ENCODE measurements around the gene GLOD5. TPM values are rescaled to one million over a fixed set of nuclear protein-coding genes. Genes with fewer than 3 reads are reported as not detected.

GLOD5 gene
- total RNA-seq, 1 experiment from 2014 or later: not detected

- intact Hi-C loops (cut with micrococcal nuclease): no loop called here
- Mint-ChIP-seq H3K36me3 (ENCODE audit: insufficient read depth, unreplicated experiment) (no peaks in the 10 kb centered on the region), H3K27ac (ENCODE audit: low read depth, unreplicated experiment) (no peak overlapping the region), H3K4me3 (ENCODE audit: unreplicated experiment) (no peak overlapping the region), H3K4me1 (ENCODE audit: insufficient read depth, unreplicated experiment) (no peaks in the 10 kb centered on the region), H3K9me3 (ENCODE audit: unreplicated experiment) (no peaks in the 10 kb centered on the region), H3K27me3 (ENCODE audit: insufficient read depth, unreplicated experiment) (no peaks in the 10 kb centered on the region)
- ChIA-PET POLR2A (no interaction called here), CTCF (interaction anchor here (0.6 kb wide), 1 partner anchor 101 kb away, joined by 3 read pairs; no protein-coding TSS in a partner anchor)
- no peak for TF ChIP-seq CTCF (IDR thresholded peaks at IDR 0.05; ENCODE audit: unreplicated experiment)
- no TSS peak for BruUV-seq (replicated peaks)
- DNase-seq (ENCODE audit: unreplicated experiment): no peak
Measured at GRCh38 chrX:48752498-48752897, 9.0 kb upstream of the GLOD5 start.

GRCh38 chrX:48753708-48754228 lies 7.8 kb upstream of the GLOD5 start:
- DNase-seq (ENCODE audit: unreplicated experiment): no peak
- intact Hi-C loops (cut with micrococcal nuclease): no loop called here
- H3K27ac Mint-ChIP-seq (ENCODE audit: low read depth, unreplicated experiment): no peak overlapping the region
- H3K36me3 Mint-ChIP-seq (ENCODE audit: insufficient read depth, unreplicated experiment): no peaks in the 10 kb centered on the region
- no peaks in the 10 kb centered on the region for H3K9me3 Mint-ChIP-seq (ENCODE audit: unreplicated experiment)
- CTCF ChIA-PET: no interaction called here
- no peaks in the 10 kb centered on the region for H3K4me1 Mint-ChIP-seq (ENCODE audit: insufficient read depth, unreplicated experiment)
- no peaks in the 10 kb centered on the region for H3K27me3 Mint-ChIP-seq (ENCODE audit: insufficient read depth, unreplicated experiment)
- no TSS peak for BruUV-seq (replicated peaks)
- H3K4me3 Mint-ChIP-seq (ENCODE audit: unreplicated experiment): no peak overlapping the region
- POLR2A ChIA-PET: no interaction called here
- TF ChIP-seq CTCF (IDR thresholded peaks at IDR 0.05; ENCODE audit: unreplicated experiment): no peak

- H3K4me1 Mint-ChIP-seq (ENCODE audit: insufficient read depth, unreplicated experiment): no peaks in the 10 kb centered on the region
- CTCF ChIA-PET: no interaction called here
- no peak overlapping the region for H3K4me3 Mint-ChIP-seq (ENCODE audit: unreplicated experiment)
- H3K36me3 Mint-ChIP-seq (ENCODE audit: insufficient read depth, unreplicated experiment): no peaks in the 10 kb centered on the region
- H3K27me3 Mint-ChIP-seq (ENCODE audit: insufficient read depth, unreplicated experiment): no peaks in the 10 kb centered on the region
- no peak overlapping the region for H3K27ac Mint-ChIP-seq (ENCODE audit: low read depth, unreplicated experiment)
- POLR2A ChIA-PET: no interaction called here
- DNase-seq (ENCODE audit: unreplicated experiment): no peak
- no TSS peak for BruUV-seq (replicated peaks)
- H3K9me3 Mint-ChIP-seq (ENCODE audit: unreplicated experiment): no peaks in the 10 kb centered on the region
- intact Hi-C loops (cut with micrococcal nuclease): no loop called here
- TF ChIP-seq CTCF (IDR thresholded peaks at IDR 0.05; ENCODE audit: unreplicated experiment): no peak
Measured at GRCh38 chrX:48754238-48754637, 7.3 kb upstream of the GLOD5 start.

GRCh38 chrX:48769230-48769629 lies 7.7 kb downstream of the GLOD5 start:
- POLR2A ChIA-PET: interaction anchor here (0.8 kb wide), 1 partner anchor 10 kb away, joined by 3 read pairs; no protein-coding TSS in a partner anchor
- Mint-ChIP-seq H3K27ac (ENCODE audit: low read depth, unreplicated experiment) (no peak overlapping the region), H3K27me3 (ENCODE audit: insufficient read depth, unreplicated experiment) (no peaks in the 10 kb centered on the region), H3K4me3 (ENCODE audit: unreplicated experiment) (no peak overlapping the region), H3K36me3 (ENCODE audit: insufficient read depth, unreplicated experiment) (no peaks in the 10 kb centered on the region), H3K4me1 (ENCODE audit: insufficient read depth, unreplicated experiment) (no peaks in the 10 kb centered on the region), H3K9me3 (ENCODE audit: unreplicated experiment) (no peaks in the 10 kb centered on the region)
- CTCF ChIA-PET: no interaction called here
- no peak for TF ChIP-seq CTCF (IDR thresholded peaks at IDR 0.05; ENCODE audit: unreplicated experiment)
- DNase-seq (ENCODE audit: unreplicated experiment): no peak
- no TSS peak for BruUV-seq (replicated peaks)
- intact Hi-C loops (cut with micrococcal nuclease): no loop called here

Measured in MCF 10A (cell line).